KG1 (cell line): ENCODE measurements around the gene CES3.
"Not testable (repeated sequence)": the region's sequence is repeated elsewhere in the genome, so short reads cannot be mapped to it uniquely, and the experiment has no call there.

Experiments used
- DNase-seq: peaks from one replicate; lab custom pipeline; 2025; lab: John Stamatoyannopoulos, UW

The CES3 gene

DNA sequence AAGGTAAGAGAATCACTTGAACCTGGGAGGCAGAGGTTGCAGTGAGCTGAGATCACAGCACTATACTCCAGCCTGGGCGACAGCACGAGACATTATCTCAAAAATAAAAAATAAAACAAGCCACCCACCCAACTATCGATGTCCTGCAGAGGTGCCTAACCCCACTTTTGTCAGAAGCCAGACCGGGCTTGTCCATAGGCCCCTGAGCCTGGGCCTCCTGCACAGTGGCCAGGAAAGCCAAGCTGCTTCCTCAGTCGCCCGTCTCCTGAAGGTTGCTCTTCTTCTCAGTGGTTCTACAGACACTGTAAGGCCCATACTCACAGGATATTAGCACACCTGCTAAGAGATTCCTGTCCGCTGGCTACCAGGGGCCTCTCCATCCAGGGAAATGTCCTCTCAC lies 14.5 kb upstream of the CES3 start:
- no peak for DNase-seq

DNA sequence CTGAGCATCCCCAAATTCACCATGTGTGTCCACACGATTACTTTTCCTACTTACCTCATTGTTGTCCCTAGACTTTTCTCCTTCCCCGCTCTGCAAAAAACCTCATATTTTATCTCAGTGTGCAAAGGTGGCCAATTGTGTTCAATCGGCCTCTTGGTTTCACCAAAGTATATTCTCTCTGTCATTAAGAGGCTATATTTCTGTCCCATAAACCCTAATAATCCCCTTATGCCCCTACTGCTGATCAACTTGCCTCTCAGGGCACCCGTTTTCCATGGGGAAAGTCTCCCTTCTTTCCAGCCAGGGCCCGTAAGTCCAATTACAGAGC lies 14.1 kb upstream of the CES3 start:
- DNase-seq = no peak

DNA sequence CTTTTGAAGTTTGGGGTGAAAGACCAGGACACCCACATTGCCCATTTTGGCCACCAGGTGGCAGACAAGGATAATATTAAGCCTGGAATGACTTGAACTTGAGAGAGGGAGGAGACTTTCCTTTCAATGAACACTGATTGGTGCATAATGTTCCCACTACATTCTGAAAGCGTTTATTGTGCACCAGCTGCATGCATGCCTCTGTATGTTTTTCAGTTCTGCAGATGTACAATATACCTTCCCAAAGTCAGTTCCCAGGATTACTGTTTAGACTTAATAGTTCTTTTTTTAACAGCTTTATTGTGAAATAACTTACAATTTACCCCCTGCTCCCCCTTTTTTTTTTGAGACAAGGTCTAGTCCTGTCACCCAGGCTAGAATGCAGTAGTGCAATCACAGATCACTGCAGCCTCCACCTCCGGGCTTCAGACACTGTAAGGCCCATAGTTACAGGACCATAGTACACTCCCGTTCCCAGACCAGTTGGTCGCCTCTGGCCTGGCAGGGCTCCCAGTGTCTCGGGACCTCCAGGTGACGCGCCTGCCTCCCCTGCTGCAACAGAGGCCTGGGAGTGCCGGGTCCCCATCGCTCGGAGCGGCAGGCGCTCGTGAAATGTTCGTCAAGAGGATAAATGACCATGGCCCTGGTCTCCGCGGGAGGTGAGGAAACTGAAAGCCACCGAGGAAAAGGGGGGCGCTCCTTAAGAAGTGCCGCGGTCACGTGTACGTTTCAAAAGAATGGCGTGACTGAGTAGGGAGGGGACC lies 13.6 kb upstream of the CES3 start:
- DNase-seq = peak; percentile 64

DNA sequence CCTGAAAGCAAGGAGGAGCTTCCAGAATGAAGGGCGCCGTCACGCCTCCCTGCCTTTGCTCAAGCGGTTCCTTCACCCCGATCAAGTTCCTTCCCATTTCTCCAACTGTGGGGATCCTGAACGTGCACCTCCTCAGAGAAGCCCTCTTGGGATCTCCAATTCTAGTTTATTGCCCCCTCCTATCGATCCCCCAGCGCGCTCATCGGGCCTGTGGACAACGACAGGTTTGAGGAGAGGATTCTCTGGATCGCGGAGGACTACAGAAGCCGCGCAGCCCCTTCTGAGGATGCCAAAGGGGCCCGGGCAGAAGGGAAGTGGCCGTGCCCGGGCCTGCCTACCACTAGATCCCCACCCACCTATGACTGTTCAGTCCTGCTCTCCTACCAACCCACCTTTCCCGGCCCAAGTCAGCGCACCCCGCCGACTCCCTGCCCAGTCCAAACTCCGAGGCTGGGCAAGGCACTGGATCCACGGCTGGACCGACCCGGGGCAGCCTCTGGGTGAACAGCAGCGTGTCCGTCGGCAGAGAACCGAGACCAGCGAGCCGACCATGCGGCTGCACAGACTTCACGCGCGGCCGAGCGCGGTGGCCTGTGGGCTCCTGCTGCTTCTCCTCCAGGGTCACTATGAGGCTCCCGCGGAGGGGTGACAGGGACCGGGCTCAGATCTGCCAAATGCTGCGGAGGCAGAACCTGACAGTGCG lies 12.8 kb upstream of the CES3 start:
- DNase-seq = no peak

DNA sequence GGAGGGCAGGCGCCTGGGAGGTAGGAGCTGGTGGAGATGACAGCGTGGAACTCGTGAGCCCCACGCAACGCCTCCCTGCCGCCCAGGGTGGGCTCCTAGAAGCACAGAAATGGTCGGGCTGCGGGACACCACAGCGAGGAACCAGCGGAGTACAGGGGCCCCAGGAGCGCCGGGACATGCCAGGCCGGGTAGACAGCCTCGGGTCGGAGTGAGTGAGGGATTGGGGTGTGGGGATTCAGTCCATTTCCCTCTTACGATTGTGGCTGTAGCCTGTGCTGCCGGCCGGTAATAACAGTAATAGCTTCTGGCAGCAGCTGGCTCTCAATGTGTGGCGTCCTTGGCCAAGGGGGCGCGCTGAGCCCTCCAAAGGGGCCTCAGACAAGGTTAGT lies 12.2 kb upstream of the CES3 start:
- DNase-seq = no peak

DNA sequence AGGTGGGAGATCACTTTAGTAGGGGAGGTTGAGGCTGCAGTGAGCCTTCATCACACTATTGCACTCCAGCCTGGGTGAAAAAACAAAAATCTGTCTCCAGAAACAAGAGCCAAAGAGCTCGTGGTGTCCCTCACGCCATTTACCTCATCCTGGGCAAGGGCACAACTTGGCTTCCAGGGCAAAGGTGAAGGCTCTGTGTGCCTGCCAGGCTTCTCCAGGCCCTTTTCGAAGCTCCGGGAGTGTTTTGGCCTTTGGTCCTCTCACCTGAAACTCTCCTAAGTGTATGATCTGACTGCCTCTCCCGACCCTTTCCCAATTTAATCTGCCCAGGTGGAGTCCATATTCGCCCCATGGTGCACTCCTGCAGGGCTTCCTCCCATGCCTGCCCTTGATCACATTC lies 11.6 kb upstream of the CES3 start:
- no peak for DNase-seq

DNA sequence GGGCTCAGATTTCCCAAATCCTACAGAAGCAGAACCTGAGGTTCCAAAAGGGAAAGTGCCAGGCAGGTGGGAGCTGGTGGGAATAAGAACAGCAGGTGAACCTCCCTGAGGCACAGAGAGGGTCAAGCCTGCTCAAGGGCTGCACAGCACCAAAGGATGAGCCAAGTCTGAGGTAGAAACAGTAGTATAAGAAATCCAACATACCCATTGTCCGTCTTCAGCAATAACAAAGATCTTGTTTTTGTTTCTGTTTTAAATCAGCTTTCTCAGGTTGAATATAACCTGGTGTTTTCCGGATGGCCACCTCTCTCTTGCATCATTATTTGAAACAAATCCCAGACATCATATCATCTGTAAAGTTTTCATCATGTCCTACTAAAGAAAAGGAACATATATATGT lies 10.6 kb upstream of the CES3 start:
- no peak for DNase-seq

DNA sequence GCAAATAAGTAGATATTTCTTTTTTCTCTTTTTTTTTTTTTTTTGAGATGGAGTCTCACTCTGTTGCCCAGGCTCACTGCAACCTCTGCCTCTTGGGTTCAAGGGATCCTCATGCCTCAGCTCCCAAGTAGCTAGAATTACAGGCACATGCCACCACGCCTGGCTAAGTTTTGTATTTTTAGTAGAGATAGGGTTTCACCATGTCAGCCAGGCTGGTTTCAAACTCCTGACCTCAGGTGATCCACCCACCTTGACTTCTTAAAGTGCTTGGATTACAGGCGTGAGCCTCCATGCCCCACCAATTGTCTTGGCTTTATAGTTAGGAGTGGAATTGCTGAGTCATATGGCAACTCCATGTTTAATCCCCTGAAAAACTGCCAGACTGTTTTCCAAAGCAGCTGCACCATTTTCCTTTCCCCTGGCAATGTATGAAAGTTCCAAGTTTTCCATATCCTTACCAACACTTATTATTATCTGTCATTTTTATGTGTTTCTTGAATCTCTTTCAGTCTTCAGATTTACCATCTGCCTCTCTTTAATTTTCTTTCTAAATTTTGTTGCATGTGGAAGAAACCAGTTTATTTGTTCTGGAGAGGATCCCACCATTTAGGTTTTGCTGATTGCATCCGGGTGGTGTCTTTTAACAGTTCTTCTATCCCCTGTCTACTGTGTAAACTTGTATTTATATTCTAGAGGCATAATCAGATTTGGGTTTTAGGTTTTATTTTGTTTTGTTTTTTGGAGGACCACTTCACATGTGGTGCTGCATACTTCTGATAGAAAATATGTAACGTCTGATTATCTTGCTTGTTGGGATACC lies 9.9 kb upstream of the CES3 start:
- no peak for DNase-seq

DNA sequence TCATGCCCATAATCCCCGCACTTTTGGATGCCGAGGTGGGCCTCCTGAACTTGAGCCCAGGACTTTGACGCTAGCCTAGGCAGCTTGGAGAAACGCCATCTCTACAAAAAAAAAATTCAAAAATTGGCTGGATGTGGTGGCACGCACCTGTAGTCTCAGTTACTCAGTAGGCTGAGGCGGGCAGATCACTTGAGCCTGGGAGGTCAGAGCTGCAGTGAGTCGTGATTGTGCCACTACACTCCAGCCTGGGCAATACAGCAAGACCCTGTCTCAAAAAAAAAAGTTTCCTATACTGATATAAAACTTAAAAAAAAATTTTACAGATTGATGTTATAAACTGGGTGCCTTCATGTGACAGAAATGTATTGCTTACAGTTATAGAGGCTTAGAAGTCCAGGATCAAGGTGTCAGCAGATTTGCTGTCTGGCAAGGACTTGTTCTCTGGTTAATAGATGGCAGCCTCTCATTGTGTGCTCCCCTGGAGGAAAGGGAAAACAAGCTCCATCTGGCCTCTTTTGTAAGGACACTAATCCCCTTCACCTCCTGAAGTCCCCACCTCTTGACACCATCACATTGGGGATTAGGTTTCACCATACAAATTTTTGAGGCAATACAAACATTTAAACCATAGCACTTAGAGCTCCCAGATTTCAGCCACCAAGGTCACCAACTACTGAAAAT lies 8.5 kb upstream of the CES3 start:
- no peak for DNase-seq

DNA sequence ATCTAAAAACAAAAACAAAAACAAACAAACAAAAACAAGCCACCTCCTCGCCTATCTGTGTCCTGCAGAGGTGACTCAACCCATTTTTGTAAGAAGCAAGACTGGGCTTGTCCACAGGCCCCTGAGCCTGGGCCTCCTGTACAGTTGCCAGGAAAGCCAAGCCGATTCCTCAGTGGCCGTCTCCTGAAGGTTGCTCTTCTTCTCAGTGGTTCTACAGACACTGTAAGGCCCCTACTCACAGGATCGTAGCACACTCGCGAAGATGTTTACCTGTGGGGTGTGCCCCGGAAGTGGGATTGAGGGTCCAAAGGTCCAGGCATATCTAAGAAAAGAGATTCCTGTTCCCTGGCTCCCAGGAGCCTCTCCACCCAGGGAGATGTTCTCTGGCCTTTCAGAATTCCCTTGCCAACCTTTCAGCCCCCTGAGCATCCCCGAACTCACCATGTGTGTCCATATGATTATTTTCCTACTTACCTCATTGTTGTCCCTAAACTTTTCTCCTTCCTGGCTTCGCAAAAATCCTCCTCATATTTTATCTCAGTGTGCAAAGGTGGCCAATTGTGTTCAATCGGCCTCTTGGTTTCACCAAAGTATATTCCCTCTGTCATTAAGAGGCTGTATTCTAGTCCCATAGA lies 7.5 kb upstream of the CES3 start:
- DNase-seq = no peak

DNA sequence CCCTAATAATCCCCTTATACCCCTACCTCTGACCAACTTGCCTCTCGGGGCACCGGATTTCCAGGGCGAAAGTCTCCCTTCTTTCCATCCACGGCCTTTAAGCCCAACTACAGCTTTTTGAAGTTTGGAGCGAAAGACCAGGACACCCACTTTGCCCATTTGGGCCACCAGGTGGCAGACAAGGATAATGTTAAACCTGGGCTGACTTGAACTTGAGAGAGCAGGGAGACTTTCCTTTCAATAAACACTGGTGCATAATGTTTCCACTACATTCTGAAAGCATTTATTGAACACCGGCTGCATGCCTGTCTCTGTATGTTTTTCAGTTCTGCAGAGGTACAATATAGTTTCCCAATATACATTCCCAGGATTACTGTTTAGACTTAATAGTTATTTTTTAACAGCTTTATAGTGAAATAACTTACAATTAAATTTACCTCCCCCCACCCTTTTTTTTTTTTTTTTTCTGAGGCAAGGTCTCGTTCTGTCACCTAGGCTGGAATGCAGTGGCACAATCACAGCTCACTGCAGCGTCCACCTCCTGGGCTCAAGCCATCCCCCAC lies 6.9 kb upstream of the CES3 start:
- peak; percentile 59 for DNase-seq

DNA sequence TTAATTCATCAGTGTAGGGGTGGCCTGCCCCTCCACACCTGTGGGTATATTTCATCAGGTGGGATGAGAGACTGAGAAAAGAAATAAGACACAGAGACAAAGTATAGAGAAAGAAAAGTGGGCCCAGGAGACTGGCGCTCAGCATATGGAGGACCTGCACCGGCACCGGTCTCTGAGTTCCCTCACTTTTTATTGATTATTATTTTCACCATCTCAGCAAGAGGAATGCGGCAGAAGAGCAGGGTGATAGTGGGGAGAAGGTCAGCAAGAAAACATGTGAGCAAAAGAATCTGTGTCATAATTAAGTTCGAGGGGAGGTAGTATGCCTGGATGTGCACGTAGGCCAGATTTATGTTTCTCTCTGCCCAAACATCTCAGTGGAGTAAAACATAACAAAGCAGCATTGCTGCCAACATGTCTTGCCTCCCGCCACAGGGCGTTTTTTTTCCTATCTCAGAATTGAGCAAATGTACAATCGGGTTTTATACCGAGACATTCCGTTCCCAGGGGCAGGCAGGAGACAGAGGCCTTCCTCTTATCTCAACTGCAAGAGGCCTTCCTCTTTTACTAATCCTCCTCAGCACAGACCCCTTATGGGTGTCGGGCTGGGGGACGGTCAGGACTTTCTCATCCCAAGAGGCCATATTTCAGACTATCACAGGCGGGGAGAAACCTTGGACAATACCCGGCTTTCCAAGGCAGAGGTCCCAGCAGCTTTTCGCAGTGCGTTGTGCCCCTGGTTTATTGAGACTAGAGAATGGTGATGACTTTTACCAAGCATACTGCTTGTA lies 5.5 kb upstream of the CES3 start:
- DNase-seq = not testable (repeated sequence)

DNA sequence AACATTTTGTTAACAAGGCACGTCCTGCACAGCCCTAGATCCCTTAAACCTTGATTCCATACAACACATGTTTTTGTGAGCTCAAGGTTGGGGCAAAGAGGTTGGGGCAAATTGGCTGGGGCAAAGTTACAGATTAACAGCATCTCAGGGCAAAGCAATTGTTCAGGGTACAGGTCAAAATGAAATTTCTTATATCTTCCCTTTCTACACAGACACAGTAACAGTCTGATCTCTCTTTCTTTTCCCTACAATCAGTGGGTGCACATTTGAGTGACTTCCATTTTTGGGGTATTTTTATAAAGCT lies 5.0 kb upstream of the CES3 start:
- not testable (repeated sequence) for DNase-seq

DNA sequence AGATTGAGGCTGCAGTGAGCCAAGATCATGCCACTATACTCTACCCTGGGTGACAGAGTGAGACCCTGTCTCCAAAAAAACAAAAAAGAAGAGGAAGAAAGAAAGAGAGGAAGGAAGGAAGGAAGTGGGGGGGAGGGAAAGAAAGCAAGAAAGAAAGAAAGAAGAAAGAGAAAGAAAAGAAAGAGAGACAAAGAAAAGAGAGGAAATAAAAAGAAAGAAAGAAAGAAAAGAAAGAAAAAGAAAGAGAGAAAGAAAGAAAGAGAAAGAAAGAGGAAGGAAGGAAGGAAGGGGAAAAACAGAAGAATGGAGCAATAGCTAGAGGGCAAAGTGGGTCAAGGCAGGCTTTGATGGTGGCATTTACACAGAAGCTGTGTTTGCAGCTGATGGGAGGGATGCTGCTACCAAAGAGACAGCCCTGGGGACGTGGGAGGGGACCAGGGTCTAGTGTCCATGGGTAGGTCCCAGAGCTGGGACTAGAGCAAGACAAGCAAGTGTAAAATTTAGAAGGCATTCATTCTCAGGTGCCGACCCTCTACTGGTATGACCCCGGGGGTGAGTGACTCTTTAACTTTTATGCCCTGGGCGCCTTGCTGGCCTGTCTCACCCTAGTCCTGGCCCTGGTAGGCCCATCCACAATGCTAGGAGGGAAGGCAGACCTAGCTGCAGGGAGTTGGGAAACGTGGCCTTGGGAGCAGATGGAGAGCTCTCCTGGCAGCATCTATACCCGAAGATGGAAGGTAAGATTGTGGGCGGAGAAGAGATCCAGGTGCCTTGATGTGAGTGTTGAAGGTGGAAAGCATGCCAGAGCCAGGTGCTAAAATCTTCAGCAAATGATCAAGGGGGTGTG lies 2.0 kb upstream of the CES3 start:
- no peak for DNase-seq

DNA sequence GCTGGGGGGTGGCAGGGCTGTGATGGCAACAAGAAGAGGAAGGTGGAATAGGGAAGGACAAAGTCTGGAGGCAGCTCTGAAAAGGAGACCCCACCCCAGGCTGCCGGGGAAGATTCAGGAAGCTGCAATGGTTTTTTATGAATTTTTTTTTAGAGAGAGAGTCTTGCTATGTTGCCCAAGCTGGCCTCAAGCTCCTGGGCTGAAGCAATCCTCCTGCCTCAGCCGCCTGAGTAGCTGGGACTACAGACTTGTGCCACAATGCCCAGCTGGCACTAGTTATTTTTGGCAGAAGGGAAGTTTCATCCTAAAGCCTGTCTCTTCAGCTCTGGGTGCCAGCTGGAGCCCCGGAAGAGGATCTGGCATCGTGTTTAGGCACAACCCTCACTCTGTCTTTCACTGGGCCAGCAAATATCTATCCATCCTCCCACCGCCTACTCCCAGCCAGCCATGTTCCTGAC lies 1.3 kb upstream of the CES3 start:
- DNase-seq = no peak

DNA sequence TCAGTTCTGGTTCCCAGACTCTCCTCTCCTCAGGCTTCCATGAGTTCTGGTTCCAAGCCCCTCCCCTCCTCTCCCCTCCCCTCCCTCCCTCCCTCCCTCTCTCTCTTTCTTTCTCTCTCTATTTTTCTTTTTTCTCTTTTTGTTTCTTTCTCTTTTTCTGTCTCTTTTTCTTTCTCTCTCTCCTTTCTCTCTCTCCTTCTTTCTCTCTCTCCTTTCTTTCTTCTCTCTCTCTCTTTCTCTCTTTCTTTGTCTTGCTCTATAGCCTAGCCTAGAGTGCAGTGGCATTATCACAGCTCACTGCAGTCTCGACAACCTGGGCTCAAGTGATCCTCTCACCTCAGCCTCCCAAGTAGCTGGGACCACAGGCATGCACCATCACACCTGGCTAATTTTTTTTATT lies 796 bp upstream of the CES3 start:
- DNase-seq = no peak

DNA sequence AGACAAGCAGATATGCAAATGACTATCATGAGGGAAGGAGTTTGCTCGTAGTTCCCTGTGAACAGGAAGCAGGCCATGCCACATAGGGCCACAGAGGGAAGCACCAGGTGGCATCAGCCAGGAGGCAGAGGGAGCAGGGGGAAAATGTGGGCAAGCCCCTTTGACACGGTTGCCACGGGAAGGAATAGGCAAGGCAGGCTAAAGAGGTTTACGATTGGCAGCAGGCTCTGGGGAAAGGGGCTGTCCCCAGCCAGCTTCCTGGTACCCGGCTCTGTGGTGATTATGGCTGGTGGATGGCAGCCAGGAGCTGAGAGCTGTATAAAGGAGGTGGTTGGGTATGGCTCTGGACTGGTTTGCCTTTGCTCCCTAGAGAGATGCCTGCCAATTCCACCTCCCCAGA lies 848 bp downstream of the CES3 start:
- DNase-seq = no peak

DNA sequence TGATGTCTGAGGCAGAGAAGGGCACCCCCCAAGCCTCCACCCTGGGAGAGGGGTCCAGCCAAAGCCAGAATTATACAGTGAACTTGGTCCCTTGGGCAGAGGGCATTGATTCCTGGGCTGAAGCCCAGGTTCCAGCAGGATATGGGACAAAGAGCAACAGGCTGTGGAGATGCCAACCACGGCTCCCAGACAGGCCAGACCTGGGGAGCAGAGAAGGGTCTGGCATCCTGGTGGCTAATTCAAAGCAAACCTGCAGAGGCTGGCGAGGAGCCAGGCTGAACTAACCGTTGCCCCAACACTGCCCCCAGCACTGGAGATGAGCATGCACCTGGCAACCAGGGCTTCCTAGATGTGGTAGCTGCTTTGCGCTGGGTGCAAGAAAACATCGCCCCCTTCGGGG lies 3.0 kb downstream of the CES3 start:
- DNase-seq = no peak

DNA sequence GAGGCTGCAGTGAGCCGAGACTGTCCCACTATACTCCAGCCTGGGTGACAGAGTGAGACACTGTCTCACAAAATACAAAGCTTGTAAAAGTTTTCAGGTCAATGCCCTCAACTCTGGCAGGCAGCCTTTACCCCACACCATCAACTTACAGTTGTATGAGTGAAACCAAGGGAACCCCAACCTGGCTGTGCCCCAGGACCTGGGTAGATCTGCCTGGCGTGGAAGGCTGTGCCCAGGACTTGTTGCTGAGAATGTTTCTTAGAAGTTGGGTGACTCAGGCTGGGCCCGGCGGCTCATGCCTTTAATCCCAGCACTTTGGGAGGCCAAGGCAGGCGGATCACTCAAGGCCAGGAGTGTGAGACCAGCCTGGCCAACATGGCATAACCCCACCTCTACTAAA lies 7.8 kb downstream of the CES3 start:
- no peak for DNase-seq
